ENCODE data around the gene PIP4K2A.

GRCh38 chr10:22657024-22657423 lies 57.4 kb downstream of the PIP4K2A start:
- no peak for TF ChIP-seq TOX (CRISPR knock-in tag; IDR thresholded peaks at IDR 0.05; ENCODE audit: borderline replicate concordance)
- no peak for TF ChIP-seq ESRRG (CRISPR knock-in tag; IDR thresholded peaks at IDR 0.05)
- TF ChIP-seq RARB (CRISPR knock-in tag; IDR thresholded peaks at IDR 0.05), result no peak
- TF ChIP-seq CSRNP3 (CRISPR knock-in tag; IDR thresholded peaks at IDR 0.05), result no peak
- no peak for TF ChIP-seq ARNTL (CRISPR knock-in tag; IDR thresholded peaks at IDR 0.05; ENCODE audit: borderline replicate concordance, low read depth)
- no peak for TF ChIP-seq TSHZ2 (CRISPR knock-in tag; IDR thresholded peaks at IDR 0.05)
- TF ChIP-seq ZFP3 (CRISPR knock-in tag; IDR thresholded peaks at IDR 0.05), result no peak
- TF ChIP-seq PATZ1 (CRISPR knock-in tag; IDR thresholded peaks at IDR 0.05; ENCODE audit: borderline replicate concordance), result no peak
- TF ChIP-seq TCF4 (CRISPR knock-in tag; IDR thresholded peaks at IDR 0.05; ENCODE audit: borderline replicate concordance), result no peak
- TF ChIP-seq CREB5 (CRISPR knock-in tag; IDR thresholded peaks at IDR 0.05; ENCODE audit: low read depth), result no peak

Measured in SK-N-SH treated with all-trans-retinoic acid at 6 μM for 48 hours (cell line).